CD14-positive monocyte (primary cell): ENCODE data around the gene AGGF1. TPM values are rescaled to one million over a fixed set of nuclear protein-coding genes. Genes with fewer than 3 reads are reported as not detected.

Source experiments
- DNase-seq, 3 donors: peaks; one replicate each; pipeline ENCODE4 v3.0.0-alpha.2; 2011 to 2022
- H2AFZ ChIP-seq: 2 replicates; pipeline ENCODE4 v1.6.0; 2012; ENCODE audit warnings: mild to moderate bottlenecking, low read depth, low read length, inconsistent platforms; ENCODE audit not compliant: insufficient read depth, poor library complexity, severe bottlenecking
- H3K27ac ChIP-seq, 2 donors: 1 replicate in 1 of 2; 2 replicates in 1 of 2; pipeline ENCODE4 v1.5.1; 2012 to 2013; ENCODE audit warnings: low read length in 2 of 2, control low read depth in 1 of 2, inconsistent platforms in 1 of 2, low read depth in 1 of 2, mild to moderate bottlenecking in 1 of 2
- H3K27me3 ChIP-seq, 2 donors: one replicate each; pipeline versions ENCODE4 v1.6.0 to v1.6.1; 2011 to 2013; ENCODE audit warnings: low read length in 2 of 2; ENCODE audit not compliant: control insufficient read depth in 2 of 2, insufficient read depth in 2 of 2
- H3K36me3 ChIP-seq, 2 donors: replicated peaks in 1 of 2; 1 replicate in 1 of 2; 2 replicates in 1 of 2; pipeline versions ENCODE4 v1.5.1 to v1.6.1; 2012 to 2013; ENCODE audit warnings: low read length in 2 of 2, control low read depth in 1 of 2, inconsistent platforms in 1 of 2, mild to moderate bottlenecking in 1 of 2; ENCODE audit not compliant: insufficient read depth in 2 of 2, control insufficient read depth in 1 of 2
- H3K4me1 ChIP-seq, 2 donors: 1 replicate in 1 of 2; 2 replicates in 1 of 2; pipeline versions ENCODE4 v1.5.1 to v1.6.1; 2012 to 2013; ENCODE audit warnings: low read length in 2 of 2, control low read depth in 1 of 2, inconsistent platforms in 1 of 2, mild to moderate bottlenecking in 1 of 2, moderate library complexity in 1 of 2; ENCODE audit not compliant: insufficient read depth in 2 of 2, control insufficient read depth in 1 of 2
- H3K4me2 ChIP-seq: replicated peaks from 2 replicates; pipeline ENCODE3; 2012; ENCODE audit warnings: low read length, moderate library complexity, mild to moderate bottlenecking; ENCODE audit not compliant: poor library complexity, severe bottlenecking; ENCODE audit errors: extremely low read depth
- H3K4me3 ChIP-seq, 3 experiments: fragments of 200-600 bp in 1 of 3; sonication (generic) in 1 of 3; replicated peaks in 1 of 3; 1 replicate in 2 of 3; 2 replicates in 1 of 3; pipeline ENCODE4 v1.5.1; 2011 to 2013; ENCODE audit warnings: low read length in 3 of 3, mild to moderate bottlenecking in 3 of 3, control low read depth in 2 of 3, low read depth in 2 of 3, inconsistent platforms in 1 of 3, moderate library complexity in 1 of 3
- H3K79me2 ChIP-seq: 2 replicates; pipeline ENCODE4 v1.6.0; 2012; ENCODE audit warnings: mild to moderate bottlenecking, control low read depth, inconsistent platforms, low read length, moderate library complexity; ENCODE audit not compliant: insufficient read depth
- H3K9ac ChIP-seq: 2 replicates; pipeline ENCODE4 v1.6.0; 2017; ENCODE audit warnings: low read length, mild to moderate bottlenecking; ENCODE audit not compliant: insufficient read depth, poor library complexity, severe bottlenecking
- H3K9me3 ChIP-seq, 2 donors: replicated peaks in 1 of 2; 1 replicate in 1 of 2; 2 replicates in 1 of 2; pipeline versions ENCODE4 v1.5.1 to v1.6.1; 2012 to 2013; ENCODE audit warnings: low read length in 2 of 2, control low read depth in 1 of 2; ENCODE audit not compliant: control insufficient read depth in 1 of 2, insufficient read depth in 1 of 2
- H4K20me1 ChIP-seq: 2 replicates; pipeline ENCODE4 v1.6.0; 2012; ENCODE audit warnings: mild to moderate bottlenecking, low read length, control low read depth, moderate library complexity; ENCODE audit not compliant: insufficient read depth
- H3K27ac Mint-ChIP-seq, 7 donors: one replicate each; pipeline ENCODE4 v1.8.0; 2020; ENCODE audit warnings: mild to moderate bottlenecking in 7 of 7, mixed read lengths in 7 of 7, moderate library complexity in 6 of 7, inconsistent platforms in 2 of 7
- H3K27me3 Mint-ChIP-seq, 3 donors: one replicate each; pipeline ENCODE4 v1.8.0; 2021 to 2022; ENCODE audit warnings: low read depth in 3 of 3, mild to moderate bottlenecking in 3 of 3, mixed read lengths in 3 of 3, moderate library complexity in 3 of 3, inconsistent platforms in 1 of 3
- H3K36me3 Mint-ChIP-seq, 2 donors: one replicate each; pipeline ENCODE4 v1.8.0; 2020; ENCODE audit warnings: mixed read lengths in 2 of 2, inconsistent platforms in 1 of 2, mild to moderate bottlenecking in 1 of 2
- H3K4me1 Mint-ChIP-seq: one replicate; pipeline ENCODE4 v1.8.0; 2020; ENCODE audit warnings: mild to moderate bottlenecking, mixed read lengths
- H3K4me3 Mint-ChIP-seq, 2 donors: one replicate each; pipeline ENCODE4 v1.8.0; 2020; ENCODE audit warnings: mild to moderate bottlenecking in 2 of 2, mixed read lengths in 2 of 2, moderate library complexity in 1 of 2
- H3K9me3 Mint-ChIP-seq, 7 donors: one replicate each; pipeline ENCODE4 v1.8.0; 2020 to 2022; ENCODE audit warnings: mixed read lengths in 7 of 7, mild to moderate bottlenecking in 6 of 7, moderate library complexity in 6 of 7, inconsistent platforms in 2 of 7
- WGBS: methylation state at CpG from one replicate; pipeline ENCODE4 v1.1.5; 2013; ENCODE audit warnings: missing lambda C conversion rate; ENCODE audit not compliant: insufficient coverage; 5-methylcytosine and 5-hydroxymethylcytosine counted together
- intact Hi-C, 2 donors: fragments of 100-400 bp; cut with micrococcal nuclease; formaldehyde crosslinking; loops; one replicate each; pipeline versions ENCODE4 v1.15.0 to v1.15.1; 2023
- polyA plus RNA-seq, 3 donors: library from polyadenylated mRNA; depleted of rRNA in 1 of 3; unstranded in 2 of 3; stranded (reverse) in 1 of 3; fragments of 300-500 nt in 2 of 3; fragments of >200 nt in 1 of 3; fragmentation: Illumina TruSeq in 2 of 3; gene quantifications; 1 replicate in 2 of 3; 2 replicates in 1 of 3; pipeline ENCODE4 v1.2.3, GENCODE V29; 2012 to 2021
- TF ChIP-seq, protein P1 (sequence below): fragments of 200-600 bp; IDR thresholded peaks from one replicate; pipeline ENCODE4 v1.8.0; 2022; ENCODE audit warnings: antibody characterized with exemption, mild to moderate bottlenecking

Gene AGGF1
- polyA plus RNA-seq, 3 donors = 8.0 to 21.9 (median 13.0) TPM

DNA sequence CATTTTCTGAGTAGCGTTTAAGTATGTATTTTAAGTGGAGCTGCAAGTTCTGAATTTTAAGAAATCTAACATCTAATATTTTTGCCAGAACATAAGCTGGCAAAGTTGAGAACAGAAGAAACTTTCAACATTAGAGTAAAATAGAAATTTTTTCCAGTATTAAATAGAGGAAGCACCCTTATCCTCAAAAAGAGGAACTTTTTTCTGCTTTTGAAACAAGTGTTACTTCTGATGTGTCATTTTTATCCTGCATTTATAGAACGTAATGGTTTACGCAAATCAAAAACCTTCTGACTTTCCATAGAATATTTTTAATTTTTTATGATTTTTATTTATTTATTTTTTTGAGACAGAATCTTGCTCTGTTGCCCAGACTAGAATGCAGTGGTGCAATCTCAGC lies 35.1 kb downstream of the AGGF1 start:
- H3K36me3 ChIP-seq = peaks cover 40 to 63% of the 10 kb centered on the region in 2 donors
- DNase-seq = peak in 2 of 3 donors; percentile 53 to 76
- peaks cover 47 to 57% of the 10 kb centered on the region in 2 donors for H3K36me3 Mint-ChIP-seq

DNA sequence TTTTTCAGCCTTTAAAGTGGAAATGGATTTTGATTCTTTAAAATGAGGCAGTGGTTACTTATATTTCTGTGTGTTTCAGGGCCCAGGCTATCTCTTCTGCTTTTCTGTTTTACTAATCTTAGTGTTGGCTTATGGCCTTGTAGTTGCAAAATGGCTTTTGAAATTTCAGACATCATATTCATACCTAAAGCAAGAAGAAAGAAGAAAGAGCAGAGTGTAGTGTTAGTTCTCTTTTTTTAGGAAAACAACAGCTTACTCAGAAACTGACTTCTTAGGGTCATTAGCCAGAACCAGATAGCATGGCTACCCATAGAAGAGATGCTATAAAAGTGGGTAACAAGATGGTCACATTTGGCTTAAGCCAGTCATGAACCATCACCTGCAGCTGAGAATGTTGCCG lies 36.0 kb downstream of the AGGF1 start:
- Histone ChIP-seq H3K4me2 (peak overlapping the region; percentile 52), H3K36me3 (peaks cover 30 to 62% of the 10 kb centered on the region in 2 donors), H3K9me3 (no peaks in the 10 kb centered on the region), H3K4me1 (peaks cover 26 to 41% of the 10 kb centered on the region in 2 donors), H2AFZ (no peak overlapping the region), H4K20me1 (no peaks in the 10 kb centered on the region), H3K9ac (peak overlapping the region; percentile 32), H3K79me2 (peaks cover 10% of the 10 kb centered on the region), H3K27me3 (no peaks in the 10 kb centered on the region), H3K4me3 (peak overlapping the region in 1 of 3 experiments; percentile 46), H3K27ac (peak overlapping the region; percentile 74 to 92)
- Mint-ChIP-seq H3K27ac (peak overlapping the region; percentile 71 to 95 (median 89)), H3K36me3 (peaks cover 51 to 55% of the 10 kb centered on the region in 2 donors), H3K4me1 (peaks cover 27% of the 10 kb centered on the region), H3K9me3 (peaks cover 0 to 2% (median 0%) of the 10 kb centered on the region in 7 donors), H3K4me3 (peak overlapping the region in 1 of 2 donors; percentile 42), H3K27me3 (peaks cover 0 to 1% (median 0%) of the 10 kb centered on the region in 3 donors)
- TF ChIP-seq, protein P1, sequence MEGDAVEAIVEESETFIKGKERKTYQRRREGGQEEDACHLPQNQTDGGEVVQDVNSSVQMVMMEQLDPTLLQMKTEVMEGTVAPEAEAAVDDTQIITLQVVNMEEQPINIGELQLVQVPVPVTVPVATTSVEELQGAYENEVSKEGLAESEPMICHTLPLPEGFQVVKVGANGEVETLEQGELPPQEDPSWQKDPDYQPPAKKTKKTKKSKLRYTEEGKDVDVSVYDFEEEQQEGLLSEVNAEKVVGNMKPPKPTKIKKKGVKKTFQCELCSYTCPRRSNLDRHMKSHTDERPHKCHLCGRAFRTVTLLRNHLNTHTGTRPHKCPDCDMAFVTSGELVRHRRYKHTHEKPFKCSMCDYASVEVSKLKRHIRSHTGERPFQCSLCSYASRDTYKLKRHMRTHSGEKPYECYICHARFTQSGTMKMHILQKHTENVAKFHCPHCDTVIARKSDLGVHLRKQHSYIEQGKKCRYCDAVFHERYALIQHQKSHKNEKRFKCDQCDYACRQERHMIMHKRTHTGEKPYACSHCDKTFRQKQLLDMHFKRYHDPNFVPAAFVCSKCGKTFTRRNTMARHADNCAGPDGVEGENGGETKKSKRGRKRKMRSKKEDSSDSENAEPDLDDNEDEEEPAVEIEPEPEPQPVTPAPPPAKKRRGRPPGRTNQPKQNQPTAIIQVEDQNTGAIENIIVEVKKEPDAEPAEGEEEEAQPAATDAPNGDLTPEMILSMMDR = no peak
- 88% methylated on average over 1 of the region's 1 CpG for WGBS
- DNase-seq = peak; percentile 46 to 76 (median 49)
- intact Hi-C loops = no loop called here

More for the DNA sequence above, 35.1 kb downstream of the AGGF1 start:
- Histone ChIP-seq H3K27ac (peak overlapping the region; percentile 74 to 92), H3K27me3 (no peaks in the 10 kb centered on the region), H3K9ac (no peak overlapping the region), H3K4me2 (peak overlapping the region; percentile 38), H3K4me1 (peaks cover 26 to 41% of the 10 kb centered on the region in 2 donors), H3K4me3 (peak overlapping the region in 1 of 3 experiments; percentile 46), H3K79me2 (peaks cover 10% of the 10 kb centered on the region), H3K9me3 (no peaks in the 10 kb centered on the region), H2AFZ (no peak overlapping the region), H4K20me1 (no peaks in the 10 kb centered on the region)
- no CpG with 5 or more reads among the region's 3 CpGs for WGBS
- H3K27me3 Mint-ChIP-seq = no peaks in the 10 kb centered on the region
- H3K9me3 Mint-ChIP-seq = peaks cover 0 to 2% (median 0%) of the 10 kb centered on the region in 7 donors
- H3K4me1 Mint-ChIP-seq = peaks cover 27% of the 10 kb centered on the region
- intact Hi-C loops = no loop called here
- H3K4me3 Mint-ChIP-seq = no peak overlapping the region
- TF ChIP-seq, protein P1 = no peak
- peak overlapping the region; percentile 71 to 95 (median 89) for H3K27ac Mint-ChIP-seq
